ENCODE measurements around the gene NINJ1. TPM values are rescaled to one million over a fixed set of nuclear protein-coding genes. Genes with fewer than 3 reads are reported as not detected.
A peak's percentile ranks its signal among the peaks of the same experiment; 100 is the strongest.

Gene NINJ1
- total and polyA plus RNA-seq, 2 of the 4 experiments (the other 2 are of a cell fraction) = 21.9 to 38.8 TPM

GRCh38 chr9:93132946-93133680 lies 938 bp downstream of the NINJ1 start (continued):
- no peak for TF ChIP-seq USF2 (IDR thresholded peaks at IDR 0.05; ENCODE audit: low read depth, low read length)
- TF ChIP-seq RFX5 (IDR thresholded peaks at IDR 0.05; ENCODE audit: low read depth, low read length) = no peak

GRCh38 chr9:93132287-93132927 lies 1.6 kb downstream of the NINJ1 start:
- peak overlapping the region; percentile 96 for H2AFZ ChIP-seq (replicated peaks; ENCODE audit: low read length, poor library complexity)
- H3K27me3 ChIP-seq (ENCODE audit: control insufficient read depth, insufficient read depth, low read length) = no peaks in the 10 kb centered on the region
- TF ChIP-seq MAFK (IDR thresholded peaks at IDR 0.05; ENCODE audit: low read depth, low read length) = no peak
- TF ChIP-seq BHLHE40 (IDR thresholded peaks at IDR 0.05; ENCODE audit: low read depth, low read length) = no peak
- no peak for TF ChIP-seq CTCF (conservative IDR thresholded peaks at IDR 0.05; ENCODE audit: low read depth, low read length)
- TF ChIP-seq POLR2A (IDR thresholded peaks at IDR 0.05; ENCODE audit: low read depth, low read length) = no peak
- no peak for TF ChIP-seq NFE2L2 (IDR thresholded peaks at IDR 0.05; ENCODE audit: low read depth, low read length)
- no peak for TF ChIP-seq MAZ (IDR thresholded peaks at IDR 0.05; ENCODE audit: borderline replicate concordance, low read depth, low read length)
- no peak for TF ChIP-seq RCOR1 (IDR thresholded peaks at IDR 0.05; ENCODE audit: insufficient replicate concordance, low read length)
- TF ChIP-seq MXI1 (IDR thresholded peaks at IDR 0.05; ENCODE audit: borderline replicate concordance, low read depth, low read length) = no peak
- ATAC-seq (ENCODE audit: low read depth) (peak; percentile 2; the same call in 1 of the 2 replicates), DNase-seq (no peak)
- H3K9me3 ChIP-seq (ENCODE audit: control insufficient read depth, insufficient read depth, low read length) = no peaks in the 10 kb centered on the region
- peaks cover 24 to 55% of the 10 kb centered on the region in 2 experiments for H3K79me1 ChIP-seq (ENCODE audit: low read depth in 1 of 2, low read length in 2 of 2)
- peak overlapping the region; percentile 93 for H2AK5ac ChIP-seq (ENCODE audit: low read depth, low read length)
- H3K36me3 ChIP-seq (ENCODE audit: control insufficient read depth, insufficient read depth, low read length) = no peaks in the 10 kb centered on the region
- peak overlapping the region; percentile 55 for H3K18ac ChIP-seq (ENCODE audit: low read depth, low read length)
- H4K8ac ChIP-seq (ENCODE audit: low read depth in 2 of 2, low read length in 2 of 2) = peak overlapping the region; percentile 36 to 62; a peak in 3 of 4 replicates
- H3K4me2 ChIP-seq (ENCODE audit: low read depth, low read length) = peak overlapping the region; percentile 84
- WGBS, 2 experiments (ENCODE audit: extremely low coverage in 2 of 2, insufficient read length in 1 of 2) = no CpG with 5 or more reads among the region's 12 CpGs
- H3K4ac ChIP-seq (ENCODE audit: low read depth, low read length) = peak overlapping the region; percentile 90
- peak overlapping the region; percentile 74 for H2BK120ac ChIP-seq (ENCODE audit: low read depth, low read length)
- peaks cover 17% of the 10 kb centered on the region; the same call in 1 of the 2 replicates for H4K20me1 ChIP-seq (ENCODE audit: insufficient read depth, low read length)
- peak overlapping the region; percentile 88 for H3K23ac ChIP-seq (ENCODE audit: low read depth, low read length)
- dilution Hi-C loops (cut with HindIII; ENCODE audit: low sequenced_read_pairs, unreplicated experiment) (no loop called here), intact Hi-C loops (cut with micrococcal nuclease) (loop anchor here (10.0 kb wide), 1 partner anchor 322 kb away; the partner anchor contains the start of genes FAM120A and FAM120AOS), in situ Hi-C loops (cut with MboI; ENCODE audit: low sequenced_read_pairs) (no loop called here)
- H2AK9ac ChIP-seq (replicated peaks; ENCODE audit: low read depth, low read length, poor library complexity) = peak overlapping the region; percentile 97
- peaks cover 35% of the 10 kb centered on the region for H3K4me1 ChIP-seq (ENCODE audit: control insufficient read depth, insufficient read depth, low read length)
- peak overlapping the region; percentile 84 for H3K27ac ChIP-seq (ENCODE audit: insufficient read depth, low read length)
- peak overlapping the region; percentile 82; the same call in 1 of the 2 replicates for H3K4me3 ChIP-seq (ENCODE audit: insufficient read depth, low read depth, low read length)
- H3K9me1 ChIP-seq (ENCODE audit: insufficient read depth, low read length) = peaks cover 10% of the 10 kb centered on the region; the same call in 1 of the 2 replicates
- peak overlapping the region; percentile 88 for H4K91ac ChIP-seq (ENCODE audit: insufficient read depth, low read depth, low read length)
- H2BK15ac ChIP-seq (ENCODE audit: low read depth, low read length) = peak overlapping the region; percentile 79; the same call in 2 of the 3 replicates
- ChIA-PET CTCF (interaction anchor here (0.7 kb wide), 1 partner anchor 314 kb away, joined by 3 read pairs; no protein-coding TSS in a partner anchor), POLR2A (ENCODE audit: unreplicated experiment) (no interaction called here)
- peak overlapping the region; percentile 64 for H2BK20ac ChIP-seq (ENCODE audit: low read depth, low read length)
- peak overlapping the region; percentile 53 for H3K14ac ChIP-seq (replicated peaks; ENCODE audit: low read depth, low read length)
- peak overlapping the region; percentile 43; the same call in 1 of the 2 replicates for H3K56ac ChIP-seq (ENCODE audit: extremely low read depth, insufficient read depth, low read length)
- BruUV-seq (replicated peaks) = no TSS peak
- H2BK5ac ChIP-seq (ENCODE audit: low read depth, low read length, poor library complexity, severe bottlenecking) = peak overlapping the region; percentile 67
- peak overlapping the region; percentile 81 for H3K9ac ChIP-seq (ENCODE audit: low read depth, low read length)
- peak overlapping the region; percentile 38 for H4K5ac ChIP-seq (ENCODE audit: low read depth, low read length)
